Activated CD4-positive, alpha-beta T cell treated with anti-CD3 and anti-CD28 coated beads, Interleukin-2, amount 50 U/mL, for 48 hours (primary cell): ENCODE data around the gene CSF2RB.
"Not testable (repeated sequence)": the region's sequence is repeated elsewhere in the genome, so short reads cannot be mapped to it uniquely, and the experiment has no call there.

Source experiments
- DNase-seq, 2 experiments: peaks; one replicate each; pipeline ENCODE4 v3.0.0-alpha.2; 2020

The CSF2RB gene

GRCh38 chr22:36971341-36972125 lies 58.1 kb downstream of the CSF2RB start:
- DNase-seq = no peak

GRCh38 chr22:36976606-36977005 lies 63.2 kb downstream of the CSF2RB start:
- DNase-seq = no peak

- peak; percentile 84 to 87 for DNase-seq
Observed at GRCh38 chr22:36977401-36977861, 64.0 kb downstream of the CSF2RB start.

- DNase-seq = peak; percentile 92
Observed at GRCh38 chr22:36977947-36978660, 64.7 kb downstream of the CSF2RB start.

GRCh38 chr22:36979016-36979910 lies 65.8 kb downstream of the CSF2RB start:
- no peak for DNase-seq

- DNase-seq = no peak
Observed at GRCh38 chr22:36981247-36981775, 67.9 kb downstream of the CSF2RB start.

GRCh38 chr22:36982136-36982535 lies 68.7 kb downstream of the CSF2RB start:
- DNase-seq = no peak

GRCh38 chr22:36985211-36985889 lies 71.9 kb downstream of the CSF2RB start:
- DNase-seq = no peak

GRCh38 chr22:36986242-36986821 lies 72.9 kb downstream of the CSF2RB start:
- DNase-seq = peak; percentile 74 to 81

GRCh38 chr22:36988075-36988832 lies 74.8 kb downstream of the CSF2RB start:
- no peak for DNase-seq

GRCh38 chr22:36989012-36989411 lies 75.6 kb downstream of the CSF2RB start:
- not testable (repeated sequence) for DNase-seq
